Umbilical cord (tissue), 2 donors: ENCODE data around the gene GSX1. TPM values are rescaled to one million over a fixed set of nuclear protein-coding genes. Genes with fewer than 3 reads are reported as not detected.

ENCODE experiments used
- DNase-seq: peaks from one replicate; pipeline ENCODE4 v3.0.0-alpha.2; 2015; ENCODE audit warnings: low spot score
- total RNA-seq: library from RNA; depleted of rRNA; stranded (reverse); fragments of >200 nt; gene quantifications from one replicate; pipeline ENCODE4 v1.2.3, GENCODE V29; 2014; ENCODE audit warnings: low replicate concordance; ENCODE audit not compliant: insufficient read depth

GSX1 gene
- total RNA-seq, 1 donor from 2014 or later: not detected

DNA sequence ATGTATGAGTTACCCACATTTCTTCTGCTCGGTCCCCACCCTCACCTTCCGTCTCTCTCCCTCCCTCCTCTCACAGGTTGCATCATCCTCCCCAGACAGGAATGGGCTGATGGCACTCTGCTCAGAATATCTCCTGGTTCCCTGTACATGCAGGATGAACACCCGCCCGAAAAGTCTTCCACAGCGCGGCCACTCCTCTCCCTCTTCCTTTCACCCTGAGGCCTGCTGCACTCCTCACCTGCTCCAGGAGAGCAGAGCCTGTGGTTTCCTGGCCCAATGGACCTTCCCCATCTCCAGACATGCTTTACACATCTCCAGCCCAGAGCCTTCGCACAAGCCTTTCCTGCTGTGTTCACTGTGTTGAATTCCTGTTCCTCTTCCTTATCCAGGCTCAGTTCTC, 40.9 kb downstream of the GSX1 start:
- no peak for DNase-seq

DNA sequence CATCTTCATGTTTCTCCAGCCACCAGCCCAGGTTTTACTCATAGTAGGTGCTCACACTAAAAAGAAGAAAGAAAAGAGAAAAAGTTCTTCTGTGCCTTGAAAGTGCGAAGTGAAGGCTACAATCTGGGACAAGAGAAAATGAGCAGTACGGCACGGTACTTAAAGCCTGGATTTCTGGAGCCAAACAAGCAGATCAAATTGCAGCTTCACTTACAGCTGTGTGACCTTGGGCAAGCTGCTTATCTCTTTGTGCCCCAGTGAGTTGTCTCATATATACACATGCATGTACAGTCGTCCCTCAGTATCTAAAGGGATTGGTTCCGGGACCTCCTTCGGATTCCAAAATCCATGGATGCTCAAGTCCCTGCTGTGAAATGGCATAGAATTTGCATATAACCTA, 41.8 kb downstream of the GSX1 start:
- DNase-seq: no peak

DNA sequence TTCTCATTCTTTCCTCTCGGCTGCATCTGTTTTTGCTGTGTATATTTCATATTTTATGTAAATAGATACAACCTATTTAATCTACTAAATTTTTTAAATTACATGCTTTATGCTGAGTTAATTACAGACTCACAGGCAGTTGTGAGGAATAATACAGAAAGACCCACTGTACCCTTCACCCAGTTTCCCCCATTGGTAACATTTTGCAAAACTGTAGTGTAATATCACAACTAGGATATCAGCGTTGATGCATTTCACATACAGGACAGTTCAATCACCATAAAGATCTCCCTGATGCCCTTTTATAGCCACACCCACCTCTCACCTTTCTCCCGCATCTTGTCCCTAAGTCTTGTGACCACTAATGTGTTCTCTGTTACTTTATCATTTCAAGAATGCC, 43.5 kb downstream of the GSX1 start:
- DNase-seq: no peak

DNA sequence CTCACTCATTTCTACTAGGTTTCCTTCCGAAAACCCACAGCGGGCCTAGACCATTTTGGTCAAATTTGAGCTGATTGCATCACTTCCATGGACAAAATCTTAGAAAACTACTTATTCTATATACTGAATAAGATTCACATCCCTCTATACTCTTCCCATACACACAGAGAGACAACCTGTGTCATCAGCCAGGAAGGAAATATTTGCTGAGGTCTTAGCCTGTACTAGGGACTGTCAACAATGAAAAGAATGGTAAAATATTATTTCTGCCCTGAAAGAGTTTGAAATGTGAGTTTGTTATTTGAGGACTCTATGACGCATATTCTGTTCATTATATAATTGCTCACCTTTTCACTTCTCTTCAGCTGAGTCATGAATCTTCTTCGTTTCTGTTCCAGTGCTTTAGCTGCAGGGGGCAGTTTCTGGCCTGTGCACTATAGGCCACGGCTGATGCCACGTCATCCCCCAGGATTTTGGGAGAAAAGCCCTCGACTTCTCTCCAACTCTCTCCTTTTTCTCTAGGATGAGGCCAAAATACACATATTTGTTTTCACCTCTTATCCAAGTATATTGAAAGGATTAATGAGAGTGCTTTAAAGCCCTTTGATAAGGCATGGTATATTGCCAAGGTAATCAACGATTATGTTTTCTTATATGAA, 47.7 kb downstream of the GSX1 start:
- no peak for DNase-seq

DNA sequence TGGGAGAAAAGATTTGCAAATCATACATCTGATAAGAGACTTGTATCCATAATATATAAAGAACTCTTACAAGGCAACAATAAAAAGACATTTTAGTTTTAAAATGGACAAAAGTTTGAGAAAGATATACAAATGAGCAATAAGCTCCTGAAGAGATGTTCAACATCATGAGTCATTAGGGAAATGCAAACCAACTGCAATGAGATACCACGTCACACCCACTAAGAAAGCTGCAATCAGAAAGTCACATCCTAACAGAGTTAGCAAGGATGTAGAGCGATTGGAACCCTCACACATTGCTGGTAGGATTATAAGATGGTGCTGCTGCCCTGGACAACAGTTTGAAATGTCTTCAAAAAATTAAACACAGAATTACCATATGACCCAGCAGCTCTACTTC, 50.3 kb downstream of the GSX1 start:
- DNase-seq: no peak

Other genes with a start within 250 kb of the GSX1 start
- gene LNX2, start 172.0 kb upstream of the GSX1 start, total RNA-seq: 5.3 TPM
- gene POLR1D, start 170.6 kb upstream of the GSX1 start, total RNA-seq: 111 TPM
- 2.6 TPM for gene PDX1, start 127.5 kb downstream of the GSX1 start, total RNA-seq
- gene CDX2, start 176.8 kb downstream of the GSX1 start, total RNA-seq: 0.24 TPM
- not detected for gene URAD, start 196.2 kb downstream of the GSX1 start, total RNA-seq